Measurements from ENCODE around the gene SPTLC1.

DNA sequence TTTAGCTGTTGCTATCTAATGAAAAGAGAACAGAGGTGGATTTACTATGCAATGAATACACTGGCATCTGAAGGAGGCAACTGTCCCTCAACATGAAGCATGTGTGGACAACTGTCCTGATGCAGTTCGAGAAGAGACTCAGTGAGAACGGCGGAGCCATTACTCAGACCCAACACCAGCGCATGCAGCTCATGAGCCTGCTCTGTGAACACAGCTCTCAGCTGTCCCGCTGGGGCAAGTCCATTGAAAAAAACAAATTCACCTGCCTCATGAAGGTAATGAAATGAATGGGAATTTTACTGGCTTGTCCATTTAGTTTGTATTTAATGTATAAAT lies 78.8 kb downstream of the SPTLC1 start:
- no peak for TF ChIP-seq SIN3A (IDR thresholded peaks at IDR 0.05; ENCODE audit: borderline replicate concordance, insufficient read depth, low read depth, low read length)
- TF ChIP-seq, protein P1, sequence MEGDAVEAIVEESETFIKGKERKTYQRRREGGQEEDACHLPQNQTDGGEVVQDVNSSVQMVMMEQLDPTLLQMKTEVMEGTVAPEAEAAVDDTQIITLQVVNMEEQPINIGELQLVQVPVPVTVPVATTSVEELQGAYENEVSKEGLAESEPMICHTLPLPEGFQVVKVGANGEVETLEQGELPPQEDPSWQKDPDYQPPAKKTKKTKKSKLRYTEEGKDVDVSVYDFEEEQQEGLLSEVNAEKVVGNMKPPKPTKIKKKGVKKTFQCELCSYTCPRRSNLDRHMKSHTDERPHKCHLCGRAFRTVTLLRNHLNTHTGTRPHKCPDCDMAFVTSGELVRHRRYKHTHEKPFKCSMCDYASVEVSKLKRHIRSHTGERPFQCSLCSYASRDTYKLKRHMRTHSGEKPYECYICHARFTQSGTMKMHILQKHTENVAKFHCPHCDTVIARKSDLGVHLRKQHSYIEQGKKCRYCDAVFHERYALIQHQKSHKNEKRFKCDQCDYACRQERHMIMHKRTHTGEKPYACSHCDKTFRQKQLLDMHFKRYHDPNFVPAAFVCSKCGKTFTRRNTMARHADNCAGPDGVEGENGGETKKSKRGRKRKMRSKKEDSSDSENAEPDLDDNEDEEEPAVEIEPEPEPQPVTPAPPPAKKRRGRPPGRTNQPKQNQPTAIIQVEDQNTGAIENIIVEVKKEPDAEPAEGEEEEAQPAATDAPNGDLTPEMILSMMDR (IDR thresholded peaks at IDR 0.05): no peak
- TF ChIP-seq, protein P2, sequence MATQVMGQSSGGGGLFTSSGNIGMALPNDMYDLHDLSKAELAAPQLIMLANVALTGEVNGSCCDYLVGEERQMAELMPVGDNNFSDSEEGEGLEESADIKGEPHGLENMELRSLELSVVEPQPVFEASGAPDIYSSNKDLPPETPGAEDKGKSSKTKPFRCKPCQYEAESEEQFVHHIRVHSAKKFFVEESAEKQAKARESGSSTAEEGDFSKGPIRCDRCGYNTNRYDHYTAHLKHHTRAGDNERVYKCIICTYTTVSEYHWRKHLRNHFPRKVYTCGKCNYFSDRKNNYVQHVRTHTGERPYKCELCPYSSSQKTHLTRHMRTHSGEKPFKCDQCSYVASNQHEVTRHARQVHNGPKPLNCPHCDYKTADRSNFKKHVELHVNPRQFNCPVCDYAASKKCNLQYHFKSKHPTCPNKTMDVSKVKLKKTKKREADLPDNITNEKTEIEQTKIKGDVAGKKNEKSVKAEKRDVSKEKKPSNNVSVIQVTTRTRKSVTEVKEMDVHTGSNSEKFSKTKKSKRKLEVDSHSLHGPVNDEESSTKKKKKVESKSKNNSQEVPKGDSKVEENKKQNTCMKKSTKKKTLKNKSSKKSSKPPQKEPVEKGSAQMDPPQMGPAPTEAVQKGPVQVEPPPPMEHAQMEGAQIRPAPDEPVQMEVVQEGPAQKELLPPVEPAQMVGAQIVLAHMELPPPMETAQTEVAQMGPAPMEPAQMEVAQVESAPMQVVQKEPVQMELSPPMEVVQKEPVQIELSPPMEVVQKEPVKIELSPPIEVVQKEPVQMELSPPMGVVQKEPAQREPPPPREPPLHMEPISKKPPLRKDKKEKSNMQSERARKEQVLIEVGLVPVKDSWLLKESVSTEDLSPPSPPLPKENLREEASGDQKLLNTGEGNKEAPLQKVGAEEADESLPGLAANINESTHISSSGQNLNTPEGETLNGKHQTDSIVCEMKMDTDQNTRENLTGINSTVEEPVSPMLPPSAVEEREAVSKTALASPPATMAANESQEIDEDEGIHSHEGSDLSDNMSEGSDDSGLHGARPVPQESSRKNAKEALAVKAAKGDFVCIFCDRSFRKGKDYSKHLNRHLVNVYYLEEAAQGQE (IDR thresholded peaks at IDR 0.05; ENCODE audit: insufficient read depth in 1 of 2, low read depth in 2 of 2, low read length in 1 of 2): no peak

Data from Panc1 (cell line).